Muscle of back (tissue), 11 donors: ENCODE data around the gene TAS1R3. TPM values are rescaled to one million over a fixed set of nuclear protein-coding genes. Genes with fewer than 3 reads are reported as not detected.
"Not testable (repeated sequence)": the region's sequence is repeated elsewhere in the genome, so short reads cannot be mapped to it uniquely, and the experiment has no call there.

Experiments
- DNase-seq, 3 donors: peaks; one replicate each; pipeline versions ENCODE4 v3.0.0 to v3.0.0-alpha.2; 2013
- polyA plus RNA-seq, 10 donors: library from polyadenylated mRNA; unstranded; fragments of 120-200 nt; gene quantifications; one replicate each; pipeline ENCODE4 v1.2.1, GENCODE V29; 2013; ENCODE audit not compliant: insufficient read length in 10 of 10

The TAS1R3 gene
- polyA plus RNA-seq, 10 donors: 1.4 to 3.2 (median 1.9) TPM

DNA sequence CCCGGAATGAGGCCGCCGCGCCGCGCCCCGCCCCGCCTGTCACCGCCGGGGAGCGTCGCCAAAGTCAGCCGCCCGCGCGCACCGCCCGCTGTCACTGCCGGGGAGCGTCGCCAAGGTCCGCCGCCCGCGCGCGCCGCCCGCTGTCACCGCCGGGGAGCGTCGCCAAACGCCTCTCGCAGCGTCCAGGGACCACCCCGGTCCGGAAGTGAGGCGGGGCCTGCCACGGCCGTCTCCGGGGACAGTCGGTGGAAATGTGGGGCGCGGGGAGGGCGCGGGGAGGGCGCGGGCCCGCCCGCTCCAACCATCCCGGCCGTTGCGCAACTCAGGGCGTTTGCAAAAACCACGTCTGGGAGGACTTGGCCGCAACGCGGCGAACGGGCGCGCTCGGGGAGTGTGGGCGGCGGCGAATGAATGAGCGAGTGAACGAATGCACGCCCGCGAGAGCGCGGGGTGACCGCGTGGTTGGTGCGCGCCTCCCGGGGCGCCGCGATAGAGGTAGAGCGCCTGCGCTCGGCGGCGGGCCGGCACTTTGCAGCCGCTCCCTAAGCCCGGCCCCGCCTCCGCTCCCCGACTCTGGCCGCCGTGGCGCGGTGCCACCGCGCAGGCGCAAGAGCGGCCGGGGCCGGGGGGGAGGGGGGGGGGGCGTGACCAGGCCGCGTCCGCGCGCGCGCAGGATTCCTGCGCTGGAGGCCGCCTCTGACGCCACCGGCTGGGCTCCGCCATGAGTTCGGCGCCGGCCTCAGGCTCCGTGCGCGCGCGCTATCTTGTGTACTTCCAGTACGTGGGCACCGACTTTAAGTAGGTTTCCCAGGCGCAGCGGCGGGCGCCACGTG lies 22.9 kb upstream of the TAS1R3 start, which contains the start of the genes ACAP3 and PUSL1:
ACAP3 (minus strand) TSS at position 8 of the 833 bp plus-strand sequence. CDS start 115 bp downstream, outside the sequence.
PUSL1 (plus strand) TSS at position 675 of the 833 bp plus-strand sequence; CDS start at position 722, 47 bp downstream.
- DNase-seq: peak; percentile 92 to 98 (median 95)

- DNase-seq: no peak
Measured at GRCh38 chr1:1308756-1309250, 22.3 kb upstream of the TAS1R3 start.

DNA sequence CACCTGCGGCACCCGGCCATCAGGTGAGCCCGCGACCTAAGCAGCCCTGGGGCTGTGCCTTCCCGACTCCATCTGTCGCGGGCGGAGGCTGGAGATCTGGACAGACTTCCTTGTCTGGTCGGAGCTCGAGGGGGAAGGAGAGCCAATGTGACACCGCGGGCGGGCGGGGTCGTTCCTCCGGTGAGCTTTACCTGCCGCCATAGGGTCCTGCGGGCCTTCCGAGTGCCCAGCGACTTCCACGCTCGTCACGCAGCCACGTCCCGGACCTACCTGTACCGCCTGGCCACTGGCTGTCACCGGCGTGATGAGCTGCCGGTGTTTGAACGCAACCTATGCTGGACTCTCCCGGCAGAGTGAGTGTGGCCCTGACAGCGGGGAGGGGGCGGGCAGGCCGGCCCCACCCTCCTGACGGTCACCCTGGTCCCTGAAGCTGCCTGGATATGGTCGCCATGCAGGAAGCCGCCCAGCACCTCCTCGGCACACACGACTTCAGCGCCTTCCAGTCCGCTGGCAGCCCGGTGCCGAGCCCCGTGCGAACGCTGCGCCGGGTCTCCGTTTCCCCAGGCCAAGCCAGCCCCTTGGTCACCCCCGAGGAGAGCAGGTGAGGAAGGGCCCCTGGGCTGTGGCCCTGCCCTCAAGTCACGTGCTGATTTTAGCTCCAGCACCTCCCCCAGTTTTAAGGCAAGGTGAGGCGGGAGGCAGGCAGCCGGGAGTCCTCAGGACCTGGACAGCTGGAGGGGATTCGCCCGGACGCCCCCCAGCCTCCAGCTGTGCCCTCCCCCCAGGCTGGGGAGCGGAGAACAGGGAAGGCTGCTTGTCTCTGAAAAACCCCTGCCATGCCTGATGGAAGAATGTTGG lies 21.6 kb upstream of the TAS1R3 start:
- peak in 1 of 3 donors; percentile 38 for DNase-seq

- DNase-seq: no peak
Measured at GRCh38 chr1:1310109-1310385, 21.0 kb upstream of the TAS1R3 start.

DNA sequence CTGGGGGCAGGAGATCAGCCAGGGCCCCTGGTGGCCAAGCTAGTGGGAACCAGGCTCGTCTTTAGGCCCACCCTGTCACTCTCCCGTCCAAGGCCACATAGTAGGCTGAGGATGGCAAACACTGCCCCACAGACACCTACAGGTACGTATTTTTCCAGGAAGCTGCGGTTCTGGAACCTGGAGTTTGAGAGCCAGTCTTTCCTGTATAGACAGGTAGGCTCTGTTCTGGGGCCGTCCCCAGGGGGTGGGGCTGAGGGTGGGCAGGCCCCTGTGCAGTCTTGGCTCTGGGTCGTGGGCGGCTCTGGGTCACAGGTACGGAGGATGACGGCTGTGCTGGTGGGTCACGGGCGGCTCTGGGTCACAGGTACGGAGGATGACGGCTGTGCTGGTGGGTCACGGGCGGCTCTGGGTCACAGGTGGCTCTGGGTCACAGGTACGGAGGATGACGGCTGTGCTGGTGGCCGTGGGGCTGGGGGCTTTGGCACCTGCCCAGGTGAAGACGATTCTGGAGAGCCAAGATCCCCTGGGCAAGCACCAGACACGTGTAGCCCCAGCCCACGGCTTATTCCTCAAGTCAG lies 20.5 kb upstream of the TAS1R3 start:
- no peak for DNase-seq

GRCh38 chr1:1311107-1312104 lies 19.7 kb upstream of the TAS1R3 start:
- DNase-seq: no peak

GRCh38 chr1:1312450-1313314 lies 18.4 kb upstream of the TAS1R3 start:
- DNase-seq: no peak

DNA sequence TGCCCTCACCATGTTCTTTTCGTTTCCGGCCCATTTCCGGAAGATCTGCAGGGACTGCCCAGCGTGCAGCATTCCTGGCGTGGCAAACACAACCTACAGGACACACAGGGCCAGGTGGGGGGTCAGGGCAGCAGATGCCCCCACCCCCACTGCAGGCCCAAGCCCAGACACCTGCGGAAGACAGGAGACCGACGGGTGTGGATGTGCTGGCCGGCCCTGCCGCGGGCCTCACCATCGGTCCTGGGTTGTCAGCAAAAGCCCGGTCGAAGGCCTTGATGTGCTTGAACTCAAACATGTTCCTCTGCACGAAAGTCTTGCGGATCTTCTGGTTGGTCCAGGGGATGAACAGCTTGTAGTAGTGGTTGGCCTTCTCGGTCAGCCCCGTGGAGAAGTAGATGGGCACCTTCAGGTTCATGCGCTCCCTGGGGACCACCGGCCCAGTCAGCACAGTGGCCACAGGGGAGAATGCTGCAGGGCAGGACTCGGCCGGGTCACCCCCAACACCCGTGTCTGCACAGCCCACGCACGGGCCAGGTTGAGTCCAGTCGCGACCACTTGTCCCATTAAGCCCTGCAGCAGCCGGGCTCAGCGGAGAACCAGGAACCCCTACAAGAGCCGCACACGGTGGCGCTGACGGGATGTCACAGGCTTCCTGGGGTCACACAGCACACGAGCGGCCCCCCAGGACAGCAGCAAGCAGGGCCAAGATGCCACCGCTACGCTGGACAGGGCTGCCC lies 17.4 kb upstream of the TAS1R3 start:
- DNase-seq: no peak

DNA sequence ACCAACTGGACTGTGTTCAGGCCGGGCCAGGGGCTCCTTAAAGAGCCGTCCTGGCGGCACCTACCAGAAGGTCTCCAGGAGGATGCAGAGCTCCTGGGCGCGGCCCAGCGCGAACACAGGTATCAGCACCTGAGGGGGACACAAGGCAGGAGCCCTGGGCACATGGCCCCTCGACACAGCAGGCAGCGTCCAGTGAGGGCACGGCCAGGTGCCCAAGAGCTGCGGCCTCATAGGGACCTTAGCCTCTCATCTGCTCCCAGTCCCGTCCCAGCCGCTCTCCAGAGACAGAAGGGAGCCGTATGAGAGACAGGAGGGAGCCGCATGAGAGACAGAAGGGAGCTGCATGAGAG lies 16.9 kb upstream of the TAS1R3 start:
- no peak for DNase-seq

DNA sequence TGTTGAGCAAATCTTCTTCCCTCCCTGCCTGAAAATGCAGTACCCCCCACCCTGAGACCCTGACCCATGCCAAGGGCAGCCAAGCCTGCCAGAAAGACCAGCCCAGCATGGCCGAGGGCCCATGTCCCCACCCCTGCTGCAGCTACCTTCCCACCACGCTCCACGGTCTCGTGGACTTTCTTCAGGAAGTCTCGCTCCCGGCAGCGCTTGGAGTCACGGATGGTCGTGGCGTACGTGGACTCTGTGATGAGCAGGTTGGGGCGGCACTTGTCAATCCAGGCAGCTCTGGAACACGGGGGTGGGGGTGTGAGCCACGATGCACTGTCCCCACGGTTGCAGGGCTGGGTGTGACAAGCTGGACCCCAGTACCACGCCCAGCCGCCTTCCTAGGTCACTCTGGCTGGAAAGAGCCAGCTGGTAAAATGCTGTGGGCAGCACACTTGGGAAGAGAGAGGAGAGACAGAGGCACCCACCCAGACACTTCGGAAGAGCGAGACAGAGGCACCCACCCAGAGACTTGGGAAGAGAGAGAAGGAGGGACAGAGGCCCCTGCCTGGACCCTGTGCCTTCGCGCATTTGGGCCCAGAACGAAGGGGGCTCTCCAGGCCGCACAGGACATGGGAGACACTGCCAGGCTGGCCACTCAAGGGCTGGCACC lies 16.3 kb upstream of the TAS1R3 start:
- no peak for DNase-seq

- DNase-seq: no peak
Measured at GRCh38 chr1:1315435-1315954, 15.6 kb upstream of the TAS1R3 start.

- DNase-seq: not testable (repeated sequence)
Measured at GRCh38 chr1:1316199-1316598, 14.9 kb upstream of the TAS1R3 start.

DNA sequence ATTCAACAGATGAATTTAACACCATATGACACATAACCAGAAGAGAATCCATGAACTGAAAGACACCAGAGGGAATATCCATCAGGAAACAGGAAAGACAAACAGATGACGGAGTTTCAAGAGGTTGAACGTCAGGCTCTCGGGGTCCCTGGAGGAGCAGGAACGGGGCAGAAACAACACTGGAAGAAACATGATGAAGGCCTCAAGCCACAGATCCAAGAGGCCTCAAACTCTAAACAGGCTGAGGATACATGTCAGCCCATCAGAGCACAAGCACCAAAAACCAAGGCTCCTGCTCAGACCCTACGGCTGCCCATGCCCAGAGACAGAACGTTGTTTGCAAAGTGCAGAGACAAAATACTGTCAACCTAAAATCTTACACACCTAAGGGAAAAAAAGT lies 13.7 kb upstream of the TAS1R3 start:
- no peak for DNase-seq

GRCh38 chr1:1318131-1318652 lies 12.9 kb upstream of the TAS1R3 start:
- DNase-seq: peak; percentile 65 to 75 (median 70)

DNA sequence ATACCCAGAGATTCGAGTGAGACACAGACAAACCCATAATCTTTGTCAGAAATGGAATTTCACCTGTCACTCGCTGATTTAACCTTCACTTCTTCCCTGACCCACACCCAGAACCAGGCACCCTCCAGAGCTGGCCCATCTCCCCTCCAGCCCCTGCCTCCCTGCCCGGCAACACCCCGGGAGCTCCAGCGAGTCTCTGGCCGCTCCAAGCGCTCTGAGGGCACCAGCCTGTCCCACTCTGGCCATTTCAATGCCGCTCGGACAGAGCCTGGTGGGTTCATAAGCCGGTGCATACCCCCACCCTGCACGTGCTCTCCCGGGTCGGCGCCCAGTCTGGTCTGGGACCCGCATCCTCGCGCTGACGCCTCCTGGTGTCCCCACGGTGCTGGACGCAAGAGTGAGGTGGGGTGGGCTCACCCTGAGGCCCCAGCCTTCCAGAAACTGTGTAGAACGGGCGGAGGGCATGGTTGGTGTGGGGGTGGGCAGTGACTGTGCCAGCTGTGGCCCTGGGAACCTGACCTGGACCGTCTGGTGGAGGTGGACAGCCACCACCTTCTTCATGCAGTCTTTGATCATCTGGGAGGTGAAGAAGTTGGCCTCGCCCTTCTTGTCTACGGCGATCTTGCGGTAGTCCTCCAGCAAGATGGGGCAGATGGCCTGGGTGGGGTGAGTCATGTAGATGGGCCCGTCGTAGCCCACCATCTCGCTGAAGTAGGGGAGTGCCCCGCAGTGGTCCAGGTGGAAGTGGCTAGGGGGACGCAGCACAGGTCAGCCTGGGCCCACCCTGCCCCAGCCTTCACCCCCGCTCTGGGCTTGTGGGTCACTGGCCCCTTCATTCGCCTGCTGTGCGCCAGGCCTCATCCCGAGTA lies 12.1 kb upstream of the TAS1R3 start:
- no peak for DNase-seq

DNA sequence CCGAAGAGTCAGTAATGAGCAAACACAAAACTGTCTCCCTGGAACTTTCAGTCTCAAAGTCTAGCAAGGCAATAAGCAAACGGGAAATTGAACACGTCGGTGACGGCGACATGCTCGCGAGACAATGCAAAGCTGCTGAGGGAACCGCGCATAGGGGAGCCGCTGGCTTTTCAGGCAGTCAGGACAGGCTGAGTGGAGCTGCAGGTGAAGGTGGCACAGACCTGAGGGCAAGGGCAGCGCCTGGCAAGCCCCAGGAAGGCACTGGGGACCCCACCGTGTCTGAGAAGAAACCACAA lies 11.5 kb upstream of the TAS1R3 start:
- no peak for DNase-seq

DNA sequence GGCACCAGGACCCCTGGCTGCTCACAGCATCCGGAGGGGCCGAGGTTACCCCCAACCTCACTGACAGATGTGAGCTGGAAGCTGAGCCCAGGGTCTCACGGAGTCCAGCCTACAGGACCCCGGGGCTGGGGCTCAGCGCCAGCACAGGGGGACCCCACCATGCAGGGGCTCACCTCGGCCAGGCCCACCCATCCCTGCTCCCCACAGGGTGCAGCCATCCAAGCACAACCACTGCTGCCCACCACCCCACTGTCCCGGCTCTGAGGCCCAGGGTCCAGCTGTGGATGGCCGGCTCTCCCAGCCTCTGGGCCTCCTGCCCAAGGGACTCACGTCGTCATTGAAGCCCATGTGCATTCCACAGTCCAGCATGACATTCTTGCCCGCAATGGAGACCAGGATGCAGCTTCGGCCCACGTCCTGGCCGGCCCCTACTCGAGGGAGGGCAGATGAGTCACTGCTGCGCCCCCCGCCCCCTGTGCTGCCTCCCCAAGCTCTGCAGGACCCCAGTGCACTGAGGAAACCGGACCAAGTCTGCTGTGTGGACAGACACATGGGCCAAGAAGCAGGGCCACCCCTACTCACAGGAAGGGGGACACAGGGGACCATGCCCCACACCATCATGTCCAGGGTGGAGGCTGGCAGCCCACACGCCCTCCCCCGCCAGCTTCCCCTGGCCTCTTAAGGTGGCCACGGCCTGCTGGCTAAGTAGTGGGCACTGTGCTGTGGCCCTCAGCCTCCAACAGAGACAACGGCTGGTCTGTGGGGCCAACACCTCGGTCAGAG lies 10.2 kb upstream of the TAS1R3 start:
- no peak for DNase-seq
